Dedifferentiated amniotic fluid mesenchymal stem cell (primary cell): ENCODE data around the gene HSPG2.
A peak's percentile ranks its signal among the peaks of the same experiment; 100 is the strongest.

Experiments used
- DNase-seq: peaks from one replicate; pipeline ENCODE4 v3.0.0-alpha.2; 2016; ENCODE audit errors: extremely low spot score

HSPG2 gene

GRCh38 chr1:21863981-21864380, 73.1 kb downstream of the HSPG2 start:
- no peak for DNase-seq

- peak; percentile 54 for DNase-seq
These were observed 75.3 kb downstream of the HSPG2 start for GRCh38 chr1:21861602-21862429.

GRCh38 chr1:21860971-21861370, 76.1 kb downstream of the HSPG2 start:
- no peak for DNase-seq

- no peak for DNase-seq
These were observed 77.4 kb downstream of the HSPG2 start for GRCh38 chr1:21859669-21860179.

- DNase-seq: no peak
These were observed 79.1 kb downstream of the HSPG2 start for GRCh38 chr1:21857840-21858670.

- DNase-seq: no peak
These were observed 79.8 kb downstream of the HSPG2 start for GRCh38 chr1:21857142-21857839.

GRCh38 chr1:21855257-21856096, 81.6 kb downstream of the HSPG2 start:
- DNase-seq: no peak

GRCh38 chr1:21854751-21855131, 82.4 kb downstream of the HSPG2 start:
- no peak for DNase-seq

GRCh38 chr1:21854090-21854750, 82.9 kb downstream of the HSPG2 start:
- DNase-seq: no peak

- no peak for DNase-seq
These were observed 84.0 kb downstream of the HSPG2 start for GRCh38 chr1:21853131-21853427.

- no peak for DNase-seq
These were observed 84.6 kb downstream of the HSPG2 start for GRCh38 chr1:21852282-21853130.

- DNase-seq: no peak
These were observed 85.5 kb downstream of the HSPG2 start for GRCh38 chr1:21851430-21852250.

- DNase-seq: no peak
These were observed 87.1 kb downstream of the HSPG2 start for GRCh38 chr1:21849909-21850576.

- no peak for DNase-seq
These were observed 88.5 kb downstream of the HSPG2 start for GRCh38 chr1:21848524-21849174.

GRCh38 chr1:21847223-21848205, 89.6 kb downstream of the HSPG2 start:
- DNase-seq: no peak
